WERI-Rb-1 (cell line): ENCODE measurements around the gene GADL1.

Experiments
- DNase-seq: peaks from one replicate; pipeline ENCODE4 v3.0.0-alpha.2; 2020
- H3K27ac ChIP-seq: fragments of 250-450 bp; sonication (Bioruptor Pico); 2 replicates; pipeline ENCODE4 v1.5.1; 2020; ENCODE audit warnings: mild to moderate bottlenecking, moderate library complexity
- H3K27me3 ChIP-seq: fragments of 250-450 bp; sonication (Bioruptor Pico); 2 replicates; pipeline ENCODE4 v1.5.1; 2021; ENCODE audit warnings: mild to moderate bottlenecking, low read depth, moderate library complexity; ENCODE audit not compliant: insufficient read depth, severe bottlenecking
- H3K36me3 ChIP-seq: fragments of 250-450 bp; sonication (Bioruptor Pico); 2 replicates; pipeline ENCODE4 v1.5.1; 2020; ENCODE audit warnings: mild to moderate bottlenecking, moderate library complexity
- H3K4me3 ChIP-seq: 2 replicates; pipeline ENCODE4 v1.5.1; 2011; ENCODE audit warnings: low read depth, mild to moderate bottlenecking, control low read depth, low read length
- H3K9me3 ChIP-seq: fragments of 250-450 bp; sonication (Bioruptor Pico); 2 replicates; pipeline ENCODE4 v1.5.1; 2021; ENCODE audit warnings: mild to moderate bottlenecking, moderate library complexity; ENCODE audit not compliant: severe bottlenecking
- TF ChIP-seq, protein P1 (sequence below): IDR thresholded peaks from 2 replicates; pipeline ENCODE4 v1.5.1; 2011; ENCODE audit warnings: low read depth, mild to moderate bottlenecking, control low read depth, inconsistent platforms, low read length

Gene GADL1

DNA sequence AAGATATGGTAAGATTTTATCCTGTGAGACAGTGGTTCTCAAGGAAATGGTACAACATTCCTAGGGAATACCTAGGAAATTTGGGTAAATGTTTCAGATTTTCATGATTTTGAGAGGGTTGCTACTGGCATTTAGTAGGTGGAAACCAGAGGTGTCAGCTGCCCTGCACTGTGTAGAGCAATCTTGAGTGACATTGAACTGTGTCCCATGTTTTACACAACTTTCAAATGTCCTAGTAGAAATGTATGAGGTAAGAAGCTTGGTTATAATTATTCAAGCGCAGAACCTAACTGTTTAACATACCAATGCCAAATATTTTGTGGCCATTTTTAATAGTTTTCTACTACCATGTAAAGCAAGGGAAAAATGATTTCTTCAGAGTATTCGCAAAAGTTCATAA is 120.4 kb downstream of the GADL1 start:
- Histone ChIP-seq H3K4me3 (no peak overlapping the region), H3K9me3 (no peaks in the 10 kb centered on the region), H3K36me3 (no peaks in the 10 kb centered on the region), H3K27ac (no peak overlapping the region), H3K27me3 (no peaks in the 10 kb centered on the region)
- TF ChIP-seq, protein P1, sequence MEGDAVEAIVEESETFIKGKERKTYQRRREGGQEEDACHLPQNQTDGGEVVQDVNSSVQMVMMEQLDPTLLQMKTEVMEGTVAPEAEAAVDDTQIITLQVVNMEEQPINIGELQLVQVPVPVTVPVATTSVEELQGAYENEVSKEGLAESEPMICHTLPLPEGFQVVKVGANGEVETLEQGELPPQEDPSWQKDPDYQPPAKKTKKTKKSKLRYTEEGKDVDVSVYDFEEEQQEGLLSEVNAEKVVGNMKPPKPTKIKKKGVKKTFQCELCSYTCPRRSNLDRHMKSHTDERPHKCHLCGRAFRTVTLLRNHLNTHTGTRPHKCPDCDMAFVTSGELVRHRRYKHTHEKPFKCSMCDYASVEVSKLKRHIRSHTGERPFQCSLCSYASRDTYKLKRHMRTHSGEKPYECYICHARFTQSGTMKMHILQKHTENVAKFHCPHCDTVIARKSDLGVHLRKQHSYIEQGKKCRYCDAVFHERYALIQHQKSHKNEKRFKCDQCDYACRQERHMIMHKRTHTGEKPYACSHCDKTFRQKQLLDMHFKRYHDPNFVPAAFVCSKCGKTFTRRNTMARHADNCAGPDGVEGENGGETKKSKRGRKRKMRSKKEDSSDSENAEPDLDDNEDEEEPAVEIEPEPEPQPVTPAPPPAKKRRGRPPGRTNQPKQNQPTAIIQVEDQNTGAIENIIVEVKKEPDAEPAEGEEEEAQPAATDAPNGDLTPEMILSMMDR, result no peak
- DNase-seq, result no peak

- no peak for DNase-seq
- no peak overlapping the region for H3K4me3 ChIP-seq
- no peaks in the 10 kb centered on the region for H3K9me3 ChIP-seq
- no peaks in the 10 kb centered on the region for H3K36me3 ChIP-seq
- H3K27ac ChIP-seq, result no peak overlapping the region
- H3K27me3 ChIP-seq, result no peaks in the 10 kb centered on the region
- TF ChIP-seq, protein P1, result no peak
Measured at GRCh38 chr3:30770387-30770786, 124.1 kb downstream of the GADL1 start.

GRCh38 chr3:30768703-30769550 is 125.5 kb downstream of the GADL1 start:
- Histone ChIP-seq H3K36me3 (no peaks in the 10 kb centered on the region), H3K27me3 (no peaks in the 10 kb centered on the region), H3K4me3 (no peak overlapping the region), H3K27ac (no peak overlapping the region), H3K9me3 (no peaks in the 10 kb centered on the region)
- DNase-seq, result peak; percentile 77
- TF ChIP-seq, protein P1, result peak; percentile 75

DNA sequence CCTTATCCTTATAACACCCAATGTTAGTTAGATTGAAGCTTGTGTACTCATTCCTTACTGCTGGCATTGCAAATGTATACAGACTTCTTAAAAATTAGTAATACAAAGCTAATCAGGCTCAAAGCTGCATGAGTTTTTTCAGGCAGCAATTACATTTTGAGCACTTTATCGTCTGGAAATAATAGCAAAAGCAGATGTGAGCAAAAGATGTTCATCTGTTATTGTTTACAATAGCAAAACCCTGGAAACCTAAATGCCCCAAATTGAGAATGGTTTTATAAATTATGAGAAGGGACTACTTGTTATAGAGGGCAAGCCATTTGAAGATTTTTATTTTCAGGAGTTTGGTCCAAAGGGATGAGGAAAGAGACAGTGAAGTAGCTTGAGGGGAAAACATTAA is 126.4 kb downstream of the GADL1 start:
- H3K4me3 ChIP-seq, result no peak overlapping the region
- H3K27ac ChIP-seq, result no peak overlapping the region

GRCh38 chr3:30766522-30766921 is 127.9 kb downstream of the GADL1 start:
- Histone ChIP-seq H3K27ac (no peak overlapping the region), H3K36me3 (no peaks in the 10 kb centered on the region), H3K27me3 (no peaks in the 10 kb centered on the region), H3K4me3 (no peak overlapping the region), H3K9me3 (no peaks in the 10 kb centered on the region)
- DNase-seq, result peak; percentile 65
- TF ChIP-seq, protein P1, result no peak

More for the DNA sequence above, 126.4 kb downstream of the GADL1 start:
- no peaks in the 10 kb centered on the region for H3K27me3 ChIP-seq
- no peaks in the 10 kb centered on the region for H3K36me3 ChIP-seq
- DNase-seq, result no peak
- TF ChIP-seq, protein P1, result no peak
- H3K9me3 ChIP-seq, result no peaks in the 10 kb centered on the region

- TF ChIP-seq, protein P1, result no peak
- no peak overlapping the region for H3K27ac ChIP-seq
- no peaks in the 10 kb centered on the region for H3K27me3 ChIP-seq
- no peaks in the 10 kb centered on the region for H3K9me3 ChIP-seq
- no peaks in the 10 kb centered on the region for H3K36me3 ChIP-seq
- DNase-seq, result no peak
- no peak overlapping the region for H3K4me3 ChIP-seq
Measured at GRCh38 chr3:30764891-30765290, 129.6 kb downstream of the GADL1 start.
